NCI-H226 (cell line): Measurements from ENCODE around the gene MPV17L2.
A peak's percentile ranks its signal among the peaks of the same experiment; 100 is the strongest.

Experiments used
- DNase-seq: peaks from one replicate; pipeline ENCODE4 v3.0.0-alpha.2; 2015

MPV17L2 gene

GRCh38 chr19:18192673-18193387 lies at the start of gene MPV17L2:
TSS of gene MPV17L2 (plus strand) at chr19:18193218. CDS start at chr19:18193282, 64 bp downstream.
- DNase-seq = peak; percentile 100

- DNase-seq = no peak
These were observed 49.1 kb upstream of the MPV17L2 start for GRCh38 chr19:18143902-18144301.

GRCh38 chr19:18144361-18144760 lies 48.7 kb upstream of the MPV17L2 start:
- DNase-seq = no peak

- no peak for DNase-seq
These were observed 48.1 kb upstream of the MPV17L2 start for GRCh38 chr19:18144906-18145305.

- DNase-seq = no peak
These were observed 47.5 kb upstream of the MPV17L2 start for GRCh38 chr19:18145391-18145999.

- no peak for DNase-seq
These were observed 45.6 kb upstream of the MPV17L2 start for GRCh38 chr19:18147396-18147795.

- no peak for DNase-seq
These were observed 43.4 kb upstream of the MPV17L2 start for GRCh38 chr19:18149596-18149975.

- DNase-seq = no peak
These were observed 42.0 kb upstream of the MPV17L2 start for GRCh38 chr19:18150776-18151624.

- peak; percentile 94 for DNase-seq
These were observed 40.6 kb upstream of the MPV17L2 start for GRCh38 chr19:18152442-18152816.

- DNase-seq = peak; percentile 96
These were observed 40.0 kb upstream of the MPV17L2 start, which contains the start of gene PIK3R2 for GRCh38 chr19:18152817-18153555. TSS of gene PIK3R2 (plus strand) at chr19:18153163. CDS start at chr19:18155880, 2,717 bp downstream.

GRCh38 chr19:18153556-18154134 lies 39.4 kb upstream of the MPV17L2 start:
- DNase-seq = no peak

GRCh38 chr19:18155095-18156087 lies 37.6 kb upstream of the MPV17L2 start:
- no peak for DNase-seq

- DNase-seq = no peak
These were observed 36.8 kb upstream of the MPV17L2 start for GRCh38 chr19:18156268-18156667.

- peak; percentile 87 for DNase-seq
These were observed 36.1 kb upstream of the MPV17L2 start for GRCh38 chr19:18156841-18157464.

GRCh38 chr19:18157465-18158063 lies 35.5 kb upstream of the MPV17L2 start:
- DNase-seq = no peak

- no peak for DNase-seq
These were observed 34.6 kb upstream of the MPV17L2 start for GRCh38 chr19:18158467-18158866.

- DNase-seq = peak; percentile 25
These were observed 33.9 kb upstream of the MPV17L2 start for GRCh38 chr19:18159059-18159616.

- no peak for DNase-seq
These were observed 33.2 kb upstream of the MPV17L2 start for GRCh38 chr19:18159810-18160209.

- DNase-seq = no peak
These were observed 32.5 kb upstream of the MPV17L2 start for GRCh38 chr19:18160493-18160970.
